GM18868 (cell line): ENCODE data around the gene AHNAK.
"Not testable (repeated sequence)": the region's sequence is repeated elsewhere in the genome, so short reads cannot be mapped to it uniquely, and the experiment has no call there.

ENCODE experiments used
- ATAC-seq: cut with Tn5 transposase; IDR thresholded peaks from one replicate; pipeline ENCODE4 v1.9.1; 2021; ENCODE audit warnings: mild to moderate bottlenecking, moderate library complexity; ENCODE audit not compliant: unreplicated experiment

The AHNAK gene

GRCh38 chr11:62462508-62462892 is 84.1 kb downstream of the AHNAK start:
- ATAC-seq, result no peak

- no peak for ATAC-seq
These were observed 84.7 kb downstream of the AHNAK start for GRCh38 chr11:62461740-62462507.

- no peak for ATAC-seq
These were observed 87.5 kb downstream of the AHNAK start for GRCh38 chr11:62459080-62459479.

DNA sequence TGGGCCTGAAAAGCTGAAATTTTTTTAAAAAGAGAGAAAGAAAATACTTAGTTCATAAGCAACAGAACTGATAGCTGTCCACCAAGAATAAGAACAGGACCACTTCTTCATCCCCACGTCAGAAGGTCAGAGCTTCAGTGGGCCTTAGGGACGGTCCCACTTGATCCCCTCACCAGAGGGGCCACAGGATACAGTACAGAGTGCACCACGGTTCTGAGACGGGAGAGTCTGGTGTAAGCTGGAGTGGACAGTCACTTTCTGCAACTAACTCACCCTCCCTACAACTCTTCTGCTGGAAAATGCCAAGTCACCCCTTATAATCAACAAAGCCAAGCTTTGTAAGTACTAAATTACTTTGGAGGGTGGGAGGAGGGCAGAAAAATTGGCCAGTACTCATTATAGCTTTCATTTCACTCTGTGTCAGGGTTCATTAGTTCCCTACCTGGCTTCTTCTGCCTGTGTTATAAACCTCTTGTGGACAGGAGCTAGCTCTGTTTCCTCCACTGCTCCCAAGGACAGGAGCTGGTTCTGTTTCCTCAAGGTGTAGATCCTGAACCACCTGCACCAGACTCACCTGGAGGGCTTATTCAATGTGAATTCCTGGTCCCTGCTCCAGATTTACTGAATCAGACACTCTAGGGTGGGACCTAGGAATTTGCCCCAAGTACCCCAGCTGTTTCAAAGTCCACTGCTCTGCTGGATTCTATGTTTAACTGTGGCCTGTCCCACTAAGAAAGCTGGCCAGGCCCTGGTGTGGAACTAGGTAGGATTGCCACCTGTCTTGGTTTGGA is 88.2 kb downstream of the AHNAK start:
- no peak for ATAC-seq

- ATAC-seq, result no peak
These were observed 89.1 kb downstream of the AHNAK start for GRCh38 chr11:62457478-62457877.

GRCh38 chr11:62456630-62457029 is 90.0 kb downstream of the AHNAK start:
- no peak for ATAC-seq

- ATAC-seq, result no peak
These were observed 93.7 kb downstream of the AHNAK start for GRCh38 chr11:62452839-62453468.

DNA sequence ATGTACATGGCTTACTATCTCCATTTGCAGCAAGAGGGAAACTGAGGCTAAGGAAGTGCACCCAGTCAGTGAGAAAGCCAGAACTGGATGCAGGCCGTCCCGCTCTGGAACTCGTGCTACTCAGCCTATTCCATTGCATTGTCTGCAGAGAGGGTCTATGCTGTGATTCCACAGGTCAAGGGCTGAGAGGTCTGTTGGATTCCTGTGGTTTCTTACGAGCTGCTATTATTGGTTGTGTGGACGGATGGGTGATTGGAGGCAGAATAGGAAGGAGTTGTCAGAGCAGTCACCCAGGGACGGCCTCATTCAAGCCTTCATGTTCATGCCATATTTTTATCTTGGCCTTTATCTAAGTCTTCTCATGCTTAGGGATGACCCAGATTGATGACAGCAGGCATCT is 94.3 kb downstream of the AHNAK start:
- no peak for ATAC-seq

DNA sequence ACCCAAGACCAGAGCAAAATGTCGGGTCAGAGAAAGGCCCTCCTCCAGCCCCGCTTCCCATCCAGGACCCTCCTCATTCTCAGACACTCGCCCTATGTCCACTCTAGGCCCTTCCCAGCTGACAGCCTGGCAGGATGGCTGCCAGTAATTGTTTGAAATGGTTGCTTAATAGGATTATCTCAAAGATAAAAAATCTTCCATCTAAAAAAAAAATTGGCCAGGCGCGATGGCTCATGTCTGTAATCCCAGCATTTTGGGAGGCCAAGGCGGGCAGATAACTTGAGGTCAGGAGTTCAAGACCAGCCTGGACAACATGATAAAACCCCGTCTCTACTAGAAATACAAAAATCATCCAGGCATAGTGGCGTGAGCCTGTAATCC is 95.4 kb downstream of the AHNAK start:
- ATAC-seq, result no peak

GRCh38 chr11:62450543-62451240 is 95.9 kb downstream of the AHNAK start:
- no peak for ATAC-seq

DNA sequence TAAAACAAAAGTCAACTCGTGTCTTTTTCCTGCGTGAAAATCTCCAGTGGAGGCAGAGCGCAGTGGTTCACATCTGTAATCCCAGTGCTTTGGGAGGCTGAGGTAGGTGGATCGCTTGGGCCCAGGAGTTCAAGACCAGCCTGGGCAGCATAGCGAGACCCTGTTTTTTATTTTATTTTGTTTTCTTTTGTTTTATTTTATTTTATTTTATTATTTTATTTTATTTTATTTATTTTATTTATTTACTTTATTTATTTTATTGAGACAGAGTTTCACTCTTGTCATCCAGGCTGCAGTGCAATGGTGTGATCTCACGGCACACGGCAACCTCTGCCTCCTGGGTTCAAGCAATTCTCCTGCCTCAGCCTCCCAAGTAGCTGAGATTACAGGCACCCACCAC is 96.7 kb downstream of the AHNAK start:
- ATAC-seq, result not testable (repeated sequence)

- ATAC-seq, result no peak
These were observed 97.2 kb downstream of the AHNAK start for GRCh38 chr11:62449451-62449851.

DNA sequence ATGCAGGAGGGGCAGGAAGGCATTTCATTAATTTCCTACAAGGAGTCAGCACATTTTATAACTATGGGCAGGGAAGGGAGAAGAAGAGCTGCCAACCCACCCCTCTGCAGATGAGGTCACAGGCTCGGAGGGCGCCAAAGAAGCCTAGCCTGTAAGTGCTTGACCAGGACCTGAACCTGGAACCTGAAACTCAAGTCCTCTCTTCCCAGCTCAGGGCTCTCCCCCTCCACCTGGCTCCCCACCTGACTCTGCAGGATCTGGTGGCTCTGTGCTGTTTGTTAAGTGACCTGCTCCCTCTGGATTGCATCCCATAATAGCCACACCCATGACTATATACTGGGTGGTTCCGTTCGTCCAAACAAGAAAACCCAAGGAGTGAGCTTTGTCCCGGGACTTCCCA is 100.5 kb downstream of the AHNAK start:
- ATAC-seq, result no peak

GRCh38 chr11:62445314-62445740 is 101.3 kb downstream of the AHNAK start:
- no peak for ATAC-seq

GRCh38 chr11:62444835-62445234 is 101.8 kb downstream of the AHNAK start:
- ATAC-seq, result no peak

DNA sequence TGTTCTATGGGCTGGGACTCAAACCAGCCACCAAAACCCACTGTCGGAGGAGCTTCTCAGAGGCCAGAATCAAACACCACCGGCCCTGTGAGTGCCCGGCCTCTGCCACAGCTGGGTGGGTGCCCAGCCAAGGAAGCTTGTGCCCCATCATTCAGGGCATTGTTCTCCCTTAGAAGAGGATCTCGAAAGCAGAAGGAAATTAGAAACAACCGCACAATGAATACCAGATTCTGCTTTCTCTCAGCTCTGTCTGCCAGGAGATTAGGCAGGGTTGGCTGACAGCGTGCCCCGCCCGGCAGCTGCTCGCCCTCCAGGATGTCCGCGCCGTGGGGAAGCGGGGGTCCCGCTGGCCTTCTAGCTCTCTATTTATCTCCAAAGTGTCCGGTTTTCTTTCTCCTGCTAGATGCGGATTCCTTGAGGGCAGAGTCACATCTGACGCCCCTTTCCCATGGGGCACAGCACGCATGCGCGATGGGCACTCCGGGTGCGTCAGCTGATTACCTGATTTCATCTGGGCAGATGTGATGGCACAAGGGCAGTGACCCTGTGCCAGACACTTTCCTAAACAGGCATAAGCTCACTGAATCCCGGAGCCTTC is 102.3 kb downstream of the AHNAK start:
- ATAC-seq, result no peak

- ATAC-seq, result no peak
These were observed 103.0 kb downstream of the AHNAK start for GRCh38 chr11:62443390-62444235.

GRCh38 chr11:62439785-62440602 is 106.6 kb downstream of the AHNAK start:
- no peak for ATAC-seq

- ATAC-seq, result no peak
These were observed 108.0 kb downstream of the AHNAK start for GRCh38 chr11:62438641-62439040.
